Measurements from ENCODE around the gene CDRT15L2. TPM values are rescaled to one million over a fixed set of nuclear protein-coding genes. Genes with fewer than 3 reads are reported as not detected.
"Not testable (repeated sequence)": the region's sequence is repeated elsewhere in the genome, so short reads cannot be mapped to it uniquely, and the experiment has no call there.

CDRT15L2 gene
- polyA plus RNA-seq, 2 of the 4 experiments (the other 2 are of a cell fraction) = not detected

GRCh38 chr17:20555135-20556010, 24.2 kb upstream of the CDRT15L2 start:
- H3K4me1 ChIP-seq; H3K27ac ChIP-seq; CTCF ChIA-PET; H3K4me3 ChIP-seq; H3K4me2 ChIP-seq; H3K9me3 ChIP-seq; POLR2A ChIA-PET; DNase-seq (ENCODE audit: low read depth in 1 of 2, low spot score in 1 of 2); FAIRE-seq: not testable (repeated sequence)
- 70% methylated on average over 10 of the region's 20 CpGs for WGBS (ENCODE audit: missing lambda C conversion rate)
- peak; percentile 28 to 61 for ATAC-seq

GRCh38 chr17:20558096-20558495, 21.4 kb upstream of the CDRT15L2 start:
- H3K27ac ChIP-seq; FAIRE-seq; POLR2A ChIA-PET; DNase-seq (ENCODE audit: low read depth in 1 of 2, low spot score in 1 of 2); H3K4me3 ChIP-seq; CTCF ChIA-PET; H3K4me1 ChIP-seq; H3K9me3 ChIP-seq; ATAC-seq; H3K4me2 ChIP-seq: not testable (repeated sequence)
- 60% methylated on average over 5 of the region's 5 CpGs for WGBS (ENCODE audit: missing lambda C conversion rate)

DNA sequence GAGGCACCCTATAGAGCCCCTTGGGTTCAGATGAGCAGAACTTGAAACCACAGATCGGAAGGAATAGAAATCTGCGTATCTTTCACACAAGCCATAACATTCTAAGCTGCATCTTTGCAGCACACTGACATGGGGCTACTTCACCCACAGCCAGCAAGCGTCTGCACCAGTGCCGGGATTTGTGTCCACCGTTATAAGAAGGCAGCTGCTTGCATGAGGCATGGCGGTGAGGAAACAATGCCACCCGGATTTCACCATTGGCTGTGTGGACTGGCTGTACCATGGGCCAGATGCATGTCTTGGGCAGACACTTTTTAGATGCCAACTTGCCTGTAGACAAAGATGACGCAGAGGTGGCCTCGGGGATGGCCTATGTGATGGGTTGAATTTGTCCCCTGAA, 20.5 kb upstream of the CDRT15L2 start:
- DNase-seq (ENCODE audit: low read depth in 1 of 2, low spot score in 1 of 2); H3K27ac ChIP-seq; H3K4me3 ChIP-seq; ATAC-seq; FAIRE-seq; POLR2A ChIA-PET; H3K4me1 ChIP-seq; H3K9me3 ChIP-seq; CTCF ChIA-PET; H3K4me2 ChIP-seq: not testable (repeated sequence)
- WGBS (ENCODE audit: missing lambda C conversion rate) = 61% methylated on average over 9 of the region's 9 CpGs

DNA sequence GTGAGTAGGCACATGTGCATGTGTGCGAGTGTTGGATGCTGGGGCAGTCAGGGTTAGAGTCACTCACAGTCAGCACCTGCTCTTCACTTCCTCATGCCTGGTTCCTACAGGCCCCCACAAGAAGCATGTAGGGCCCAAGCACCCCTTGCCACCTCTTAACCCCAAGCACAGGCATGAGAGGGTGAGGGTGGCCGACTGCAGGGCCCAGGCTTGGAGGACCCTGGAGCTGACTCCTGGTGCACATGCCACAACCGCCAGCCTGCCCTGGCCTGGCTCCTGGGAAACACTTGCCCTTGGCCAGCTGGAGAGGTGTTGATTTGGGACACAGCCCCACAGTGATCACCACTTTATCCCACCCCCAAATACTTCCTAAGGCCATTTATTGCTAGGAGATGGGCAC, 16.9 kb upstream of the CDRT15L2 start:
- POLR2A ChIA-PET = no interaction called here
- ATAC-seq (no peak), FAIRE-seq (no peak), DNase-seq (ENCODE audit: low read depth in 1 of 2, low spot score in 1 of 2) (no peak)
- H3K27ac ChIP-seq = no peak overlapping the region
- H3K4me1 ChIP-seq = no peaks in the 10 kb centered on the region
- H3K4me3 ChIP-seq = no peak overlapping the region
- no peak overlapping the region for H3K4me2 ChIP-seq
- no peak for TF ChIP-seq TFCP2L1 (CRISPR knock-in tag; IDR thresholded peaks at IDR 0.05)
- 54% methylated on average over 3 of the region's 3 CpGs for WGBS (ENCODE audit: missing lambda C conversion rate)
- no peaks in the 10 kb centered on the region for H3K9me3 ChIP-seq
- CTCF ChIA-PET = no interaction called here

GRCh38 chr17:20565245-20565644, 14.3 kb upstream of the CDRT15L2 start:
- H3K27ac ChIP-seq; DNase-seq (ENCODE audit: low read depth in 1 of 2, low spot score in 1 of 2); POLR2A ChIA-PET; H3K4me2 ChIP-seq; H3K4me1 ChIP-seq; H3K4me3 ChIP-seq; CTCF ChIA-PET; FAIRE-seq; ATAC-seq; H3K9me3 ChIP-seq: not testable (repeated sequence)
- 40% methylated on average over 5 of the region's 5 CpGs for WGBS (ENCODE audit: missing lambda C conversion rate)

DNA sequence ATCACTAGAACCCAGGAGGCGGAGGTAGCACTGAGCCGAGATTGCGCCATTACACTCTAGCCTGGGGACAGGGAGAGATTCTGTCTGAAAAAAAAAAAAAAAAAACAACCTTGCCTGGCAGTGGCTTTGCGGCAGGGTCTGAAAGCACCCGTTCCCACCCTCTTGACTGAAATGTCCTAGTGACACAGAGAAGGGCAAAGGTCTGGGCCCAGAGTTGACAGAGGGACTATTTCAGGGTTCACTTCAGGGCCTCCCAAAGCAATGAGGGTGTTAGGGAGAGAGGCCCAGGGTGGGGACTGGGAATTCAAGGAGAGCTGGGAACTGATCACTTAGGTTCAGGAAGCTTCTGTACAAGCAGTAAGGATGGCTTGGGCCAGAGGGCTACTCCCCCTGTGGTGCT, 13.8 kb upstream of the CDRT15L2 start:
- no peak overlapping the region for H3K4me2 ChIP-seq
- ATAC-seq (no peak), FAIRE-seq (no peak), DNase-seq (ENCODE audit: low read depth in 1 of 2, low spot score in 1 of 2) (no peak)
- ChIA-PET POLR2A (no interaction called here), CTCF (no interaction called here)
- 91% methylated on average over 5 of the region's 5 CpGs for WGBS (ENCODE audit: missing lambda C conversion rate)
- H3K4me3 ChIP-seq = no peak overlapping the region
- H3K4me1 ChIP-seq = no peaks in the 10 kb centered on the region
- TF ChIP-seq MYC (IDR thresholded peaks at IDR 0.05; ENCODE audit: borderline replicate concordance, low read length) = no peak
- TF ChIP-seq RAD21 (conservative IDR thresholded peaks at IDR 0.05 in 1 of 2, IDR thresholded peaks at IDR 0.05 in 1 of 2) = no peak
- TF ChIP-seq RFX5 (IDR thresholded peaks at IDR 0.05) = no peak
- TF ChIP-seq FOXS1 (CRISPR knock-in tag; IDR thresholded peaks at IDR 0.05) = no peak
- TF ChIP-seq ZC3H11A (IDR thresholded peaks at IDR 0.05) = no peak
- no peak for TF ChIP-seq NPAS2 (CRISPR knock-in tag; IDR thresholded peaks at IDR 0.05; ENCODE audit: borderline replicate concordance)
- H3K27ac ChIP-seq = no peak overlapping the region
- no peaks in the 10 kb centered on the region for H3K9me3 ChIP-seq

GRCh38 chr17:20566736-20567135, 12.8 kb upstream of the CDRT15L2 start:
- WGBS (ENCODE audit: missing lambda C conversion rate) = 72% methylated on average over 12 of the region's 12 CpGs
- H3K9me3 ChIP-seq; H3K4me2 ChIP-seq; DNase-seq (ENCODE audit: low read depth in 1 of 2, low spot score in 1 of 2); POLR2A ChIA-PET; FAIRE-seq; H3K27ac ChIP-seq; ATAC-seq; H3K4me1 ChIP-seq; CTCF ChIA-PET; H3K4me3 ChIP-seq: not testable (repeated sequence)

GRCh38 chr17:20567421-20567820, 12.1 kb upstream of the CDRT15L2 start:
- CTCF ChIA-PET; POLR2A ChIA-PET; DNase-seq (ENCODE audit: low read depth in 1 of 2, low spot score in 1 of 2); ATAC-seq; H3K4me1 ChIP-seq; H3K27ac ChIP-seq; H3K4me2 ChIP-seq; FAIRE-seq; H3K9me3 ChIP-seq; H3K4me3 ChIP-seq: not testable (repeated sequence)
- WGBS (ENCODE audit: missing lambda C conversion rate) = 44% methylated on average over 6 of the region's 6 CpGs

GRCh38 chr17:20568604-20569003, 10.9 kb upstream of the CDRT15L2 start:
- CTCF ChIA-PET; DNase-seq (ENCODE audit: low read depth in 1 of 2, low spot score in 1 of 2); ATAC-seq; H3K4me2 ChIP-seq; H3K4me3 ChIP-seq; H3K9me3 ChIP-seq; POLR2A ChIA-PET; H3K27ac ChIP-seq; H3K4me1 ChIP-seq: not testable (repeated sequence)
- WGBS (ENCODE audit: missing lambda C conversion rate) = 78% methylated on average over 8 of the region's 8 CpGs
- FAIRE-seq = peak; percentile 43

- DNase-seq (ENCODE audit: low read depth in 1 of 2, low spot score in 1 of 2); H3K9me3 ChIP-seq; H3K27ac ChIP-seq; CTCF ChIA-PET; FAIRE-seq; POLR2A ChIA-PET; H3K4me1 ChIP-seq; ATAC-seq; H3K4me2 ChIP-seq; H3K4me3 ChIP-seq: not testable (repeated sequence)
- WGBS (ENCODE audit: missing lambda C conversion rate) = 63% methylated on average over 7 of the region's 13 CpGs
Observed at GRCh38 chr17:20571653-20572052, 7.9 kb upstream of the CDRT15L2 start.

Data from A549 (cell line).